AG04450 (cell line): Measurements from ENCODE around the gene NEDD4L. TPM values are rescaled to one million over a fixed set of nuclear protein-coding genes. Genes with fewer than 3 reads are reported as not detected.

Experiments
- CTCF ChIA-PET: fragments of 300-600, 350-600 bp; formaldehyde crosslinking; extraction: SDS; loops from one replicate; lab custom pipeline; 2022; ENCODE audit warnings: antibody characterized with exemption, inconsistent platforms; lab: Charles Lee
- POLR2A ChIA-PET: fragments of 350-600 bp; formaldehyde crosslinking; extraction: SDS; loops from one replicate; lab custom pipeline; 2021; ENCODE audit warnings: antibody characterized with exemption, inconsistent platforms; lab: Yijun Ruan, JAX
- DNase-seq: peaks from one replicate; pipeline ENCODE4 v3.0.0-alpha.2; 2011; ENCODE audit warnings: low read depth, low spot score
- H3K27ac ChIP-seq: one replicate; pipeline ENCODE4 v1.5.1; 2012; ENCODE audit warnings: low read depth, low read length, control low read depth
- H3K27me3 ChIP-seq: one replicate; pipeline ENCODE4 v1.6.0; 2012; ENCODE audit warnings: low read length; ENCODE audit not compliant: control insufficient read depth, insufficient read depth
- H3K4me3 ChIP-seq: 2 replicates; pipeline ENCODE4 v1.5.1; 2011; ENCODE audit warnings: mild to moderate bottlenecking, low read depth, low read length, control low read depth
- H3K9me3 ChIP-seq: 2 replicates; pipeline ENCODE4 v1.5.1; 2012; ENCODE audit warnings: low read length; ENCODE audit not compliant: control insufficient read depth, insufficient read depth
- CTCF ChIP-seq: IDR thresholded peaks from 2 replicates; pipeline ENCODE4 v1.5.1; 2011; ENCODE audit warnings: low read depth, low read length, control low read depth, inconsistent platforms
- polyA plus RNA-seq: library from polyadenylated mRNA; depleted of rRNA; stranded (reverse); fragments of >200 nt; gene quantifications from 2 replicates; pipeline ENCODE4 v1.2.3, GENCODE V29; 2011

Gene NEDD4L
- polyA plus RNA-seq, 1 experiment: 15.0 TPM

- Histone ChIP-seq H3K4me3 (no peak overlapping the region), H3K27me3 (no peaks in the 10 kb centered on the region), H3K9me3 (peaks cover 7% of the 10 kb centered on the region), H3K27ac (no peak overlapping the region)
- no peak for TF ChIP-seq CTCF
- CTCF ChIA-PET: no interaction called here
- POLR2A ChIA-PET: no interaction called here
- DNase-seq: no peak
Observed at GRCh38 chr18:58255701-58256311, 211.8 kb downstream of the NEDD4L start.

GRCh38 chr18:58256316-58257080 lies 212.5 kb downstream of the NEDD4L start:
- ChIA-PET CTCF (no interaction called here), POLR2A (no interaction called here)
- TF ChIP-seq CTCF: no peak
- Histone ChIP-seq H3K27me3 (no peaks in the 10 kb centered on the region), H3K4me3 (no peak overlapping the region), H3K9me3 (peaks cover 7% of the 10 kb centered on the region), H3K27ac (no peak overlapping the region)
- DNase-seq: no peak

- ChIA-PET POLR2A (no interaction called here), CTCF (interaction anchor here (1.1 kb wide), 1 partner anchor 507 kb away, joined by 3 read pairs; no protein-coding TSS in a partner anchor)
Observed at GRCh38 chr18:58257461-58257860, 213.4 kb downstream of the NEDD4L start.

DNA sequence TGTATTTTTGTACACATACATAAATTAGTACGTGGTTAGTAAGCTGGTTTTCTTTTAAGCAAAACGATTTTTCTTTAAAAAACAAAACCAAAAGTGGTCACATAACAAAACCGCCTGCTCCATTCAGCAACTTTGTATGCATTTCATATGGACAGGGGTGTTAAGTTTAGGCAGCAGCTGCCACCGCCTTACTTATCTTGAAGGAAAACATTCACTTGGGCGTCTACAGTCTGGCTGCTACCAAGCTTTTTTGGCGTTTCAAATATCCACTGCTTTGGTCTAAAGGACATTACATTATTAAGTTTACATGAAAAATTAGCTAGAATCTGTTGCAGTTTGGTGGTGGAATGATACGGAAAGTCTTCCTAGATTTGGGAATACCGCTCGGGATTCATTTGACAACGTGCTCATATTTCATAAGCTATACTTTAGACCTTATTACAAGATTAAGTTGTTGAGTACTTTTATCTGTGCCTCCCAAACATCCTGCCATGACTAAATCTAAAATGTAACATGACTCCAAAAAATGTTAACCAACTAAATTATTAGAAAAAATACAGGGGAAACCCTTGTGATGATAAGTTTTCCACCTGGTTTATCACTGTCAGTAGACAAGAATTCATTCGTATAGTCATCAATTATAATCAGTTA lies 214.8 kb downstream of the NEDD4L start:
- CTCF ChIA-PET: no interaction called here

More at GRCh38 chr18:58257461-58257860, 213.4 kb downstream of the NEDD4L start:
- peaks cover 7% of the 10 kb centered on the region for H3K9me3 ChIP-seq
- no peak for DNase-seq
- no peak overlapping the region for H3K27ac ChIP-seq
- TF ChIP-seq CTCF: no peak
- H3K4me3 ChIP-seq: no peak overlapping the region
- no peaks in the 10 kb centered on the region for H3K27me3 ChIP-seq

More for the DNA sequence above, 214.8 kb downstream of the NEDD4L start:
- POLR2A ChIA-PET: no interaction called here
- DNase-seq: no peak
- Histone ChIP-seq H3K27ac (no peak overlapping the region), H3K4me3 (no peak overlapping the region), H3K27me3 (no peaks in the 10 kb centered on the region), H3K9me3 (peaks cover 7% of the 10 kb centered on the region)
- no peak for TF ChIP-seq CTCF
